ENCODE results near the gene OSBPL9.

The OSBPL9 gene

GRCh38 chr1:51616903-51617708 lies at the start of gene OSBPL9:
OSBPL9 (plus strand) TSS chr1:51617092; CDS start chr1:51617111, 19 bp downstream.
- in situ Hi-C loops (cut with MboI; ENCODE audit: low sequenced_read_pairs): no loop called here

- in situ Hi-C loops (cut with MboI; ENCODE audit: low sequenced_read_pairs): no loop called here
These were observed 49.2 kb upstream of the OSBPL9 start for GRCh38 chr1:51567653-51568052.

GRCh38 chr1:51568231-51568935 lies 48.5 kb upstream of the OSBPL9 start:
- in situ Hi-C loops (cut with MboI; ENCODE audit: low sequenced_read_pairs): no loop called here

- in situ Hi-C loops (cut with MboI; ENCODE audit: low sequenced_read_pairs): no loop called here
These were observed 47.4 kb upstream of the OSBPL9 start for GRCh38 chr1:51569284-51570062.

- in situ Hi-C loops (cut with MboI; ENCODE audit: low sequenced_read_pairs): no loop called here
These were observed 46.7 kb upstream of the OSBPL9 start for GRCh38 chr1:51570063-51570710.

GRCh38 chr1:51572365-51572764 lies 44.5 kb upstream of the OSBPL9 start:
- in situ Hi-C loops (cut with MboI; ENCODE audit: low sequenced_read_pairs): no loop called here

- in situ Hi-C loops (cut with MboI; ENCODE audit: low sequenced_read_pairs): no loop called here
These were observed 42.1 kb upstream of the OSBPL9 start for GRCh38 chr1:51574796-51575195.

- in situ Hi-C loops (cut with MboI; ENCODE audit: low sequenced_read_pairs): no loop called here
These were observed 41.3 kb upstream of the OSBPL9 start for GRCh38 chr1:51575406-51576084.

- in situ Hi-C loops (cut with MboI; ENCODE audit: low sequenced_read_pairs): no loop called here
These were observed 40.8 kb upstream of the OSBPL9 start for GRCh38 chr1:51576085-51576444.

GRCh38 chr1:51576923-51577322 lies 40.0 kb upstream of the OSBPL9 start:
- in situ Hi-C loops (cut with MboI; ENCODE audit: low sequenced_read_pairs): no loop called here

GRCh38 chr1:51578383-51579109 lies 38.3 kb upstream of the OSBPL9 start:
- in situ Hi-C loops (cut with MboI; ENCODE audit: low sequenced_read_pairs): no loop called here

- in situ Hi-C loops (cut with MboI; ENCODE audit: low sequenced_read_pairs): no loop called here
These were observed 35.7 kb upstream of the OSBPL9 start for GRCh38 chr1:51581238-51581637.

GRCh38 chr1:51583532-51583931 lies 33.4 kb upstream of the OSBPL9 start:
- in situ Hi-C loops (cut with MboI; ENCODE audit: low sequenced_read_pairs): no loop called here

- in situ Hi-C loops (cut with MboI; ENCODE audit: low sequenced_read_pairs): no loop called here
These were observed 32.9 kb upstream of the OSBPL9 start for GRCh38 chr1:51584021-51584420.

GRCh38 chr1:51592711-51593110 lies 24.2 kb upstream of the OSBPL9 start:
- in situ Hi-C loops (cut with MboI; ENCODE audit: low sequenced_read_pairs): no loop called here

- in situ Hi-C loops (cut with MboI; ENCODE audit: low sequenced_read_pairs): no loop called here
These were observed 22.2 kb upstream of the OSBPL9 start for GRCh38 chr1:51594716-51595115.

- in situ Hi-C loops (cut with MboI; ENCODE audit: low sequenced_read_pairs): no loop called here
These were observed 16.4 kb upstream of the OSBPL9 start for GRCh38 chr1:51600529-51600928.

GRCh38 chr1:51600965-51601364 lies 15.9 kb upstream of the OSBPL9 start:
- in situ Hi-C loops (cut with MboI; ENCODE audit: low sequenced_read_pairs): no loop called here

GRCh38 chr1:51605961-51606723 lies 10.8 kb upstream of the OSBPL9 start:
- in situ Hi-C loops (cut with MboI; ENCODE audit: low sequenced_read_pairs): no loop called here
